T follicular helper cell (primary cell): ENCODE results near the gene DIO3.

Experiments used
- DNase-seq: peaks from one replicate; pipeline ENCODE4 v3.0.0-alpha.2; 2020; ENCODE audit warnings: low read depth

DIO3 gene

GRCh38 chr14:101598571-101599233 is 37.4 kb downstream of the DIO3 start:
- DNase-seq, result no peak

DNA sequence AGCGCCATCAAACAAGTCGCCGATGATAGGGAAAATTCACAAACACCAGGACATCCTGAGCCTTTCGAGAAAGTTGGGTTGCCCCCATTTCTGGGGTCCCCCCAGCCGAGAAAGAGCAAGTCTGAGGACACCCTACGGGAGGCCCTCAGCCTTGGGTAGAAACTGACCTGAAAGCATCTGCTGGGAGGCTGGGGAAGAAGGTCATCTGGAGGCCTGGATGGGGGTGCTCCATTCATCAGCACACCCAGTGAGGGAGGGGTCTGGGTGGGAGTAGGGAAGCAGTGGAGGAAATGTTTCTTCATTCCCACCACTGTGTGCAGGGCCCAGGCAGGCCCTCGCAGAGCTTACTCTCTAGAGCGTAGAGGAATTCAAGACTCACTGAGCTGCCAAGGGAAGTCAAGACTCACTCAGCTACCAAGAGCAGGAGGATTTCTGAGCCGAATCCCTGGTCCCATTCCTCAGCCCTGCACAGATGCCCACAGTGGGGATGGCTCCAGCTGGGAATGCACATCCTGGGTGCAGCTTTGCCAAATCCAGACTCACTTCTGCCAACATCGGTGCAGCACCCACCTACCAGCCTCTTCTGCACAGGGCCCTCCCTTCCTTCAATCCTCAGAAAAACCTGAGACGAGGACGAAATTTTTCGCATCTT is 38.1 kb downstream of the DIO3 start:
- DNase-seq, result no peak

DNA sequence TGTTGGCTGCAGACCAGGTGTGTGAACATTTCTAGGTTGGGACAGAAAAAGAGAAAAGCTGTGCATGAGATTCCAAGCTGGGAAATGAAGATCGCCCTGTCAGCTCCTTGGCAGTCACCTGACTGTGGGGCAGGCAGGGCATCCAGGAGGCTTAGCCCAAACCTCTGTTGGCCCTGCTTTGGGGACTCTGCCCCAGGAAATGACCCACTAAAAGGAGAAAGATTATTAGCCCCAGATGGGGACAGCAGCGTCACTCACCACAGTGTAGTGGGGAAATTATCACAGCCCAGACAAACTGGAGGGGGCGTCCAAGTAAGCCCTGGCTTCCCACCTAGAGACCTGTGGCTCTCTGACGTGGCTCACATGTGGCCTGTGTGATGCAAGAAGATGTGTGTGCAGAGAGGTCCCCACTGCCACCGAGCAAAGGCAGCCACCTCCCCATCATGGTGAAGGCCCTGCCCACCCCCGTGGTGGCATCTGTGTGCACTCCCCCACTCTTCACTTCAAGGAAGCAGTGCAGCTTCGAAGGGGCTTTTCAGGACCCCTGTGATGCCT is 39.1 kb downstream of the DIO3 start:
- no peak for DNase-seq

DNA sequence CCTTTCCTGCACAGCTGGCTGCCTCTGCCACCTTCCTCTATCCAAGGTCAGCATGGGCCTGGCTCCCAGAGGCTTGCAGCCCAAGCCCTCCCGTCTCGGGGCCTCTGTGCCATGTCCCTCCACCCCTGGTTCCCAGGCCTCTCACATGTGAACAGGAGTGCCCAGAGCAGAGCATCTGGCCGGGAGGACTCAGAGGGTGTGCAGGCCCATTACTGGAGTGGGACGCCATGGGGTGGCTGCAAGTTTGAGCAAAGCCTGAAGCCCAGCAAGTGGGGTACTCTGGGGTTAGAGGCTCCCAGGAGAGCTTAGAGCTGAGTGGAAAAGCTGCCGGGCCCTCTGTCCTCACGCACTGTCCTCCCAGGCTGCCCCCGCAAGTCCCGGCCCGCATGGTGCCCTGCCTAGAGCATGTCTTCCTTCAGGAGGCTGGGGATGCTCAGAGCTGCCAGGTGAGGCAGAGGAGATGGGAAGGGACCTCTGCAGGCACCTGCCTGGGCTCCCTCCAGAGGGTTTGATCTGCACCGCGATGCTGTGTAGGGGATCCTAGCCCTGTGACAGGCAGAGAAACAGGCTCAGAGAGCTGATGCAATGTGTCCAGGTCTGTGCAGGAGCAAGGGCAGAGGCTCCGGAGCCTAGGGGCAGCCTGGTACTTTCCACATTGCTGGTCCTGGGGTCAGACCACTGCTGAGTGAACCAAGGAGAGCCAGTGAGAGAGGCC is 39.8 kb downstream of the DIO3 start:
- DNase-seq, result no peak

GRCh38 chr14:101601606-101602465 is 40.5 kb downstream of the DIO3 start:
- DNase-seq, result no peak

GRCh38 chr14:101602466-101602840 is 41.2 kb downstream of the DIO3 start:
- DNase-seq, result no peak

DNA sequence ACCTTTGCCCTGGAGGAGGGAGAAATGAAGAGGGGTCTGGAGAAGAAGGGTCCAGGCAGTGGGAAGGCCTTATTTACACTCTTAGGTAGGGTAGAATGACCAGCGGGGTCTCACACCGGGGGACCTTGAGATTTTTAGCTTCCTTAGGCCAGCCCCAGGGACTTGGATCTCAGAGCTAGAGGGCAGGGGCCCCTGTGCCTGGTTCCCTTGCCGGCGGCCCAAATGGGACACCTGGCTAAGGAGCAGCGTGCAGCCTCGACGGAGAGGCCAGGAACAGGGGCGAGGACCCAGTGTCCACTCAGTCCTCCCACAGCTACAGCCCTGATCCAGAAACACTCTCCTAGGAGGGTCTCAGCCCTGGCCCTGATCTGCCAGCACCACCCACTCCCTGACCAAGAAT is 41.8 kb downstream of the DIO3 start:
- DNase-seq, result no peak

- no peak for DNase-seq
Observed at GRCh38 chr14:101604228-101604934, 43.1 kb downstream of the DIO3 start.

- no peak for DNase-seq
Observed at GRCh38 chr14:101604935-101605780, 43.9 kb downstream of the DIO3 start.

- DNase-seq, result no peak
Observed at GRCh38 chr14:101605836-101606235, 44.5 kb downstream of the DIO3 start.
